Bronchial epithelial cell (primary cell): ENCODE measurements around the gene CDC42BPG. TPM values are rescaled to one million over a fixed set of nuclear protein-coding genes. Genes with fewer than 3 reads are reported as not detected.

Source experiments
- DNase-seq: peaks from one replicate; pipeline ENCODE4 v3.0.0-alpha.2; 2010; ENCODE audit warnings: low read depth
- FAIRE-seq: peaks from 2 replicates; lab custom pipeline; 2011; peaks lifted over from hg19 to GRCh38; lab: Jason Lieb, UNC
- H3K27me3 ChIP-seq: 2 replicates; pipeline ENCODE4 v1.5.1; 2011; ENCODE audit warnings: low read length; ENCODE audit not compliant: control insufficient read depth, insufficient read depth
- H3K36me3 ChIP-seq: 2 replicates; pipeline ENCODE4 v1.5.1; 2011; ENCODE audit warnings: low read length; ENCODE audit not compliant: control insufficient read depth, insufficient read depth
- H3K4me3 ChIP-seq: 2 replicates; pipeline ENCODE4 v1.5.1; 2011; ENCODE audit warnings: mild to moderate bottlenecking, low read depth, low read length, control low read depth
- total RNA-seq: library from RNA; depleted of rRNA; stranded (reverse); fragments of >200 nt; gene quantifications from 2 replicates; pipeline ENCODE4 v1.2.1, GENCODE V29; 2014
- TF ChIP-seq, protein P1 (sequence below): IDR thresholded peaks from 2 replicates; pipeline ENCODE4 v1.5.1; 2011; ENCODE audit warnings: mild to moderate bottlenecking, moderate library complexity, low read length, control low read depth, inconsistent platforms; ENCODE audit not compliant: insufficient read depth, severe bottlenecking

CDC42BPG gene
- total RNA-seq, 1 donor from 2014 or later: 16.6 TPM

- DNase-seq (peak; percentile 92), FAIRE-seq (no peak)
- TF ChIP-seq, protein P1, sequence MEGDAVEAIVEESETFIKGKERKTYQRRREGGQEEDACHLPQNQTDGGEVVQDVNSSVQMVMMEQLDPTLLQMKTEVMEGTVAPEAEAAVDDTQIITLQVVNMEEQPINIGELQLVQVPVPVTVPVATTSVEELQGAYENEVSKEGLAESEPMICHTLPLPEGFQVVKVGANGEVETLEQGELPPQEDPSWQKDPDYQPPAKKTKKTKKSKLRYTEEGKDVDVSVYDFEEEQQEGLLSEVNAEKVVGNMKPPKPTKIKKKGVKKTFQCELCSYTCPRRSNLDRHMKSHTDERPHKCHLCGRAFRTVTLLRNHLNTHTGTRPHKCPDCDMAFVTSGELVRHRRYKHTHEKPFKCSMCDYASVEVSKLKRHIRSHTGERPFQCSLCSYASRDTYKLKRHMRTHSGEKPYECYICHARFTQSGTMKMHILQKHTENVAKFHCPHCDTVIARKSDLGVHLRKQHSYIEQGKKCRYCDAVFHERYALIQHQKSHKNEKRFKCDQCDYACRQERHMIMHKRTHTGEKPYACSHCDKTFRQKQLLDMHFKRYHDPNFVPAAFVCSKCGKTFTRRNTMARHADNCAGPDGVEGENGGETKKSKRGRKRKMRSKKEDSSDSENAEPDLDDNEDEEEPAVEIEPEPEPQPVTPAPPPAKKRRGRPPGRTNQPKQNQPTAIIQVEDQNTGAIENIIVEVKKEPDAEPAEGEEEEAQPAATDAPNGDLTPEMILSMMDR: no peak
- Histone ChIP-seq H3K36me3 (peaks cover 13% of the 10 kb centered on the region), H3K4me3 (no peak overlapping the region), H3K27me3 (no peaks in the 10 kb centered on the region)
Measured at GRCh38 chr11:64868904-64869570, 24.6 kb upstream of the CDC42BPG start.

DNA sequence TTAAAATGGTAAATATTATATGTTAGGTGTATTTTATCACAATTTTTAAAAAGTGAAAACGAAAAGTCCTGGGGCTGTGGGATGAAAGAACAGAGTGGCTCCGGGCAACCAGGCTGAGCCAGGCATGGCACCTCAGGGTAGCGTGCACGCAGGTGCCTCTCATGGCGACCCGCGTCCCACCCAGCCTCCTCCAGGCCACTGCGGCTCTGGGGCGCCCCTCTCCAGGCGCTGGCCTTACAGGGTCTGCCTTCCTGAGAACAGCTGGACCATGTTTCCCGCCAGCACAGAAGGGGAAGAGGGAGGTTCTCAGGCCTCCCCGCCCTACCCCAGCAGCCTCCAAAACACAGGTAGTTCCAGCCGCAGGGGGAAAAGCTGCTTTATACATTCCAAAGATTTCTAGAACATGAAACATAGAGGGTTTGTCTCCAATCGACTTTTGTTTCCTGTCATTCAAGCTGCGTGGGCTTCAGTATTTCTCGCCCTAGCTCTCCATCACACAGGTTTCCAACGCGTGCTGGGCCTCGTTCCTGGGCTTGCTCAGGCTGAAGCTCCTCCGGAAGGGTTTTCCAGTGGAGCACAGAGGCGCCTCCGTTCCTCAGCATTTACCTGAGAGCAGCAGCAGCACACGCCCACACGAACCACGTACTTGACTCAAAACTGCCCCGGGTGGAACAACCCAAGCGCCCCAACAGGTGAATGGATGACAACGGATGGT lies 23.5 kb upstream of the CDC42BPG start:
- peak; percentile 82 for DNase-seq

DNA sequence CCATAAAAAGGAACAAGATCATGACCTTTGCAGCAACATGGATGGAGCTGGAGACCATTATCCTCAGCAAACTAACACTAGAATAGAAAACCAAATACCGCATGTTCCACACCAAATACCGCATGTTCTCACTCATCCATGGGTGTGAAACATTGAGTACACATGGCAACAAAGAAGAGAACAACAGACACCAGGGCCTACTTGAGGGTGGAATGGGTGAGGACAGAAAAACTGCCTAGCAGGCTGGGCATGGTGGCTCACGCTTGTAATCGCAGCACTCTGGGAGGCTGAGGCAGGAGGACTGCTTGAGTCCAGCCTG lies 21.7 kb upstream of the CDC42BPG start:
- H3K4me3 ChIP-seq: no peak overlapping the region
- TF ChIP-seq, protein P1: no peak
- peaks cover 3% of the 10 kb centered on the region for H3K36me3 ChIP-seq
- DNase-seq (no peak), FAIRE-seq (no peak)
- H3K27me3 ChIP-seq: no peaks in the 10 kb centered on the region

More for the DNA sequence above, 23.5 kb upstream of the CDC42BPG start:
- no peaks in the 10 kb centered on the region for H3K27me3 ChIP-seq
- no peak for FAIRE-seq
- peaks cover 10% of the 10 kb centered on the region for H3K36me3 ChIP-seq
- H3K4me3 ChIP-seq: no peak overlapping the region
- TF ChIP-seq, protein P1: no peak

DNA sequence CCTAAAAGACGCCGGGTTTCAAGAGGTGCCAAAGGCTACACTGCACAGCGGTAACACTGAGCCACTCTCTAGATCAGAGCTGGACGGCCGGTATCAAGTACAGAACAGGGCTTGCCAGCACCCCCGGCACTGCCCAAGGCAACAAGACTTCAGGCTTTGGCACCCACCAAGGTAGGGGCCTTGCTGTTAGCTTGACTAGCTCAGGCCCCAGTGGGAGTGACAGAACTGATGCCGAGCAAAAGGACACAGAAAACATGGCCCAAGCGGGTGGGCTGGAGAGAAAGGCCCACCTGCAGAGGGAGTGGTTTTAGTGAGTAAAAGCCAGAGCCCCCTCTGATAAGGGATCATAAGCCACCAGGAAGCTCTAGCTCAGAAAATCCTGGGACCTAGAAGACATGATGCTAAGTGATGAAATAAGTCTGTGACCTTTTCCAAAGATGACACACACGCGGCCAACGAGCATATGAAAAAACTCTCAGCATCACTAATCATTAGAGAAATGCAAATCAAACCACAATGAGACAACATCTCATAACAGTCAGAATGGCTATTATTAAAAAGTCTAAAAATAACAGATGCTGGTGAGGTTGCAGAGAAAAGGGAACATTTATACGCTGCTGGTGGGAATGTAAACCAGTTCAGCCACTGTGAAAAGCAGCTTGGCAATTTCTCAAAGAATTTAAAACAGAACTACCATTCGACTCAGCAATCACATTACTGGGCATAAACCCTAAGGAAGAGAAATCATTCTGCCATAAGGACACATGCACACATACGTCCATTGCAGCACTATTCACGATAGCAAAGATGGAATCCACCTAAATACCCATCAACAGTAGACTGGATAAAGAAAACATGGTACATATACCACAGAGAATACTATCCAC lies 21.1 kb upstream of the CDC42BPG start:
- Histone ChIP-seq H3K4me3 (no peak overlapping the region), H3K27me3 (no peaks in the 10 kb centered on the region), H3K36me3 (peaks cover 3% of the 10 kb centered on the region)
- TF ChIP-seq, protein P1: no peak
- no peak for FAIRE-seq
- no peak for DNase-seq

DNA sequence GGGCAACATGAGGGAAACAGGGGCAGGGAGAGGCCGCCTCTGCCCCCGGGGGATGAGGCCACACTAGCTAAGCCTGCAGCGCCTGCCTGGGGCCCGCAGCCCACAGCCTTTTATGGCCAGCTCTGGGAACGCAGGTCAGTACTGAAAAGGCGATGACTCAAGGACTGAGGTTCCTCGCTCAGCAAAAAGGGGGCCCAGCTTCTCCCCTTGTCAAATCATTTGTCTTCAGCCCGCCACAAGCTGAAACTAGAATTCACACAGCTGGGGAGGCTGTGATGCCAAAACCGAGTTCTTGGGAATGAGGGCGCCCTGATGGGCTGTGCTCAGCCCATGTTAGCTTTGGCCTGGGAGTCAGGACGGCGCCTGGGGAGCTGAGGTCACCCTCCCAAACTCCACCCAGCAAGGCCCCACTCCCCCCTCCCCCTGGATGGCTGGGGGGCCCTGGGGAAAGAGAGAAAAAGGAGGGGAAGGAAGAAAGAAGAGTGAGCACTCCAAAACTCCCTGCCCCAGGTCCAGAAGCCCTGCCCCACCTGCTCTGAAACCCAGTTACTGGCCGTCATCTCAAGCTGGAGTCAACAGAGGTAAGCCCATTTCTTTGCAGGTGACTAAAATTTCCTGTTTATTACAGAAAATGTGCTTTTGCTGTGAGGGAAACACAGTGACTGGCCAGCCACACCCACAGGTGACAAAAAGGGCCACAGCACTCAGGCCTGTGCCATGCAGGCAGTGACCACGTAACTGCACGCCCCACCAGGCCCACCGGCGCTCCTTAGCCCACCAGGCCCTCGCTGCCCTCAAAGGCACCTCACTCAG lies 20.2 kb upstream of the CDC42BPG start:
- Histone ChIP-seq H3K27me3 (no peaks in the 10 kb centered on the region), H3K36me3 (peaks cover 3% of the 10 kb centered on the region), H3K4me3 (no peak overlapping the region)
- TF ChIP-seq, protein P1: no peak
- DNase-seq (no peak), FAIRE-seq (no peak)
